ENCODE measurements around the gene MINK1.

Gene MINK1

GRCh38 chr17:4935650-4936049 lies 102.5 kb downstream of the MINK1 start:
- TF ChIP-seq CTCF (IDR thresholded peaks at IDR 0.05) = no peak
- TF ChIP-seq ZFX (IDR thresholded peaks at IDR 0.05; ENCODE audit: borderline replicate concordance) = no peak
- no peak overlapping the region for H3K27ac ChIP-seq

DNA sequence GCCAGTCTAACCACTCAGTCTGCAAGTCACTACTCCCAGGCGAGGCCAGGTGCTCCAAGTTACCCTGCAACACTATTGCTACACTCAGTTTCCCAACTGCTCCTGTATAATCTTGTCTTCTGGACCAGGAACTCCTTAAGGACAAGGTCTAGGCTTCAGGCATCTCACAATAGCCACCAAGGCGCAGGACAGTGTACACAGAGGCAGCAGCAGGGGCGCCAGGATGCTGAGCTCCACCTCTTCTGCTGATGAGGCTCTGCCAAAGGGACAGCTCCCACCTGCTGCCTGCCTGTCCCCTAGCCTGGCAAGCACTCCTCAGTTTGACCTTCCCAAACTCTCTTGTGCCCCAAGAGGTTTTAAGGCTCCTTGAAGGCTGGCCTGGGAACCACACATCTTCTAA lies 103.3 kb downstream of the MINK1 start:
- TF ChIP-seq CTCF (IDR thresholded peaks at IDR 0.05) (no peak), ZFX (IDR thresholded peaks at IDR 0.05; ENCODE audit: borderline replicate concordance) (no peak)
- H3K27ac ChIP-seq = no peak overlapping the region

DNA sequence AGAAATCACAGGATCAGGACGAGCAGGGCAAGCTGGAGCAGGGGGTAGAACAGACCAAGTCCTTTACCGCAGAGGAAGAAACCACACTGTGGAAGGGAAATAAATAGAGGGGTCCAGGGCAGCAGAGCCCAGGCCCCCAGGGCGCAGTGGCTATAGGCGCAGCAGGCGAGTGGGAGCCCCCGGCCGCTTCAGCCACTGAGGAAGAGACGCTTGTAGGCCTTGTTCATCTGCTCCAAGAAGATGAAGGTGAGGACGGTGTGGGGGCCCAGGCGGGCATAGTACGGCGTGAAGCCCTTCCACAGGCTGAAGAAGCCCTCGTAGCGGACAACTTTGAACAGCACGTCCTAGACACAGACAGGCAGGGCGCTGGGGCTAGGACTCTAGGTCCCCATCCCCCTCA lies 104.4 kb downstream of the MINK1 start:
- no peak for TF ChIP-seq CTCF (IDR thresholded peaks at IDR 0.05)
- TF ChIP-seq ZFX (IDR thresholded peaks at IDR 0.05; ENCODE audit: borderline replicate concordance) = no peak
- no peak overlapping the region for H3K27ac ChIP-seq

- H3K27ac ChIP-seq = peak overlapping the region; percentile 98; the same call in 1 of the 2 replicates
These were observed 104.9 kb downstream of the MINK1 start for GRCh38 chr17:4938069-4938491.

DNA sequence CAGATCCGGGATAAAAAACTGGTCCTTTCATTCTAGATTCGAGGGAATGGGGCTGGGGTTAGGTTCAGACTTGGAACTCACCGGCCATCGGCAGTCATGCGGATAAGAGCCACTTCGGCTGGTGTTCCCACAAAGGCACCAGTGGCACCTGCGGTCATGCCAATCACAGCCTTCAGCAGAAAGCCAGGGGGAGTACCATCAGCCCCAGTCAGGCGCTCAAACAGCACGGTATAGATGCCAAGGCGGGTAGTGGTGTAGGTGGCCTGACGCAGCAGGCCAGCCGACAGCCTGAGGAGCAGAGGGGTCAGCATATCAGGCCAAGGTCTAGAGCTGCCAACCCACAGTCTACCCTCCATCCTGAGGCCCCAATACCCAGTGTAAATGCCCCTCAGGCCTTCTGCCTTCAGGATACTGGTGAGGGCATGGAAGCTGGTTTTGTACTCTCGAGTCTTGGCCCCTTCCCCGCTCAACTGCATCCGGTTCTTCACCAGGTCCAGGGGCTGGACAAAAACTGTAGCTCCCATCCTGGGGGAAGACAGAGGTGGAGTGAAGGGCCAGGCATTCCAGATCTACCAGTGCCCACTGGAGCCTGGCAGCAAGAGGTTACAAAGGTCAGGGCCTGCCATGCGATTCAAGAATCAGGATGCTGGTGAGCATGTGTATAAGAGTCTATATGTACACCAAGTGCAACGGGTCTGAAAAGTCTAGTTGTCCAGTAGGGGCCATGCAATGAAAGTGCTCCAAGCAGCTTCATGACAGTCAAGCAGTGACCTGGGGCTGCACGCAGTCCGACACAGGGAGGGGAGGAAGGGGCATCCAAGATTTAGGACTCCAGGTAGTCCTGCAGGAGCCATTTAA lies 105.8 kb downstream of the MINK1 start:
- peak overlapping the region; percentile 98 for H3K27ac ChIP-seq

More at GRCh38 chr17:4938069-4938491, 104.9 kb downstream of the MINK1 start:
- no peak for TF ChIP-seq ZFX (IDR thresholded peaks at IDR 0.05; ENCODE audit: borderline replicate concordance)
- no peak for TF ChIP-seq CTCF (IDR thresholded peaks at IDR 0.05)

GRCh38 chr17:4939546-4939795 lies 106.3 kb downstream of the MINK1 start:
- TF ChIP-seq ZFX (IDR thresholded peaks at IDR 0.05; ENCODE audit: borderline replicate concordance) (no peak), CTCF (IDR thresholded peaks at IDR 0.05) (no peak)
- peak overlapping the region; percentile 98 for H3K27ac ChIP-seq

More for the DNA sequence above, 105.8 kb downstream of the MINK1 start:
- TF ChIP-seq ZFX (IDR thresholded peaks at IDR 0.05; ENCODE audit: borderline replicate concordance) (no peak), CTCF (IDR thresholded peaks at IDR 0.05) (no peak; the same call in 1 of the 2 replicates)

DNA sequence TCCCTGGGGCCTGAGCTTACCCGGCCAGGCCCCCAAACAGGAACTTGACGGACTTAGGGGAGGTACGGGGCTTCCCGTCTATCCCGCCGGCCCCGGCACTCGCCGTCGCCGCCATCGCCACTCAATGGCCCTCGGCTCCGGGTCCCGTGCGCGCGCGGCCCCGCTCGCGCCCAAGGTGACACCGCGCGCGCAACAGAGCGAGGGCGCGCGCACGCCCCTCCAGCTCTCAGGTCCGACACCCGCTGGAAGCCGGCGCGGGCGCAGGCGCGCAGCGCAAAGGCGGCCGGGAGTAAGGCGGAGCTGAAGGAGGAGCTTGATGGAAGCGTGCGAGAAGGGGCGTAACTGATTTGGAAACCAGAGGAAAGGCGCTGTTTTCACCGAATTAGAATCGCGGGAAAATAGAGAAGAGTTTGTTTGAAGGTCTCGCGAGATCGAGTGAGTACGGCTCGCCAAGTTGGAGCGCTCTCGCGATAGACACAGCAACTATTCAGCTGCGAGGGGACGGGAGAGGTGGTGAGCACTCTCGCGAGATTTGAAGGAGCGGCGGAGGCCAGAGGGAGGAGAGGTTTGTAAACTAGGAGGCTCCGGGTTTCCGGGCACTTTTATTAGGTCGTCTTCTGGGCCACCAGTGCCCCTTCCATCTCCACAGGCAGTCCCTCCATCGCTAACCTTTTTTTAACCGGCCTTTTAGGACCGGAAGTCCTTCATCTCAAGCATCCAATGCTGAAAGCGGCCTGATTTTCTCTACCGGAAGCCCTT lies 106.8 kb downstream of the MINK1 start, which contains the start of the genes RNF167 and SLC25A11:
RNF167 (plus strand) TSS at position 473 of the 759 bp plus-strand sequence. CDS start 642 bp downstream, outside the sequence.
SLC25A11 (minus strand) TSS at position 251 of the 759 bp plus-strand sequence; CDS start at position 115, 136 bp downstream.
- no peak for TF ChIP-seq ZFX (IDR thresholded peaks at IDR 0.05; ENCODE audit: borderline replicate concordance)
- TF ChIP-seq CTCF (IDR thresholded peaks at IDR 0.05) = no peak

More for the DNA sequence above, 106.8 kb downstream of the MINK1 start, which contains the start of the genes RNF167 and SLC25A11:
- H3K27ac ChIP-seq = peak within 1 kb of the TSS; percentile 98

All from 22Rv1 (cell line).